ENCODE measurements around the gene NUDT1.

- TF ChIP-seq CREB1 (IDR thresholded peaks at IDR 0.05; ENCODE audit: low read depth): no peak
- no peak for TF ChIP-seq TAF1 (IDR thresholded peaks at IDR 0.05; ENCODE audit: low read depth)
- no peak for TF ChIP-seq MAX (IDR thresholded peaks at IDR 0.05)
Measured at GRCh38 chr7:2276107-2276506, 34.1 kb downstream of the NUDT1 start.

All from Ishikawa (cell line).